Stomach (tissue), 4 donors: ENCODE measurements around the gene MYADM.

ENCODE experiments used
- CTCF ChIP-seq, 7 experiments: fragments of 450-650 bp in 4 of 7; fragments of 200-600 bp in 3 of 7; sonication (generic) in 3 of 7; IDR thresholded peaks; one replicate each; pipeline ENCODE4 v1.5.1; 2016 to 2019; ENCODE audit warnings: antibody characterized with exemption in 7 of 7, control low read depth in 2 of 7, mild to moderate bottlenecking in 1 of 7
- EP300 ChIP-seq: sonication (generic); formaldehyde crosslinking; IDR thresholded peaks from one replicate; pipeline ENCODE4 v1.6.1; 2017; ENCODE audit warnings: antibody characterized with exemption

GRCh38 chr19:53872762-53873161 is 5.1 kb downstream of the MYADM start:
- TF ChIP-seq CTCF (IDR thresholded peaks at IDR 0.05) (no peak), EP300 (no peak)
